GM23338 (cell line): ENCODE measurements around the gene AGPAT3. TPM values are rescaled to one million over a fixed set of nuclear protein-coding genes. Genes with fewer than 3 reads are reported as not detected.

ENCODE experiments used
- ATAC-seq: fragments of 200-7000 bp; cut with Tn5 transposase; 3 replicates; pipeline ENCODE4 v1.9.1; 2020
- DNase-seq: peaks from one replicate; pipeline ENCODE4 v3.0.0-alpha.2; 2015; ENCODE audit warnings: low spot score
- H2AFZ ChIP-seq: fragments of 200-600 bp; sonication (generic); 2 replicates; pipeline ENCODE4 v1.8.0; 2016; ENCODE audit warnings: antibody characterized with exemption, mild to moderate bottlenecking, moderate library complexity
- H3F3A ChIP-seq: fragments of 200-600 bp; sonication (generic); replicated peaks from 2 replicates; pipeline ENCODE4 v1.8.0; 2017; ENCODE audit warnings: antibody characterized with exemption, mixed run types, low read depth
- H3K27ac ChIP-seq: fragments of 200-600 bp; sonication (generic); 2 replicates; pipeline ENCODE4 v1.6.1; 2016; ENCODE audit warnings: low read depth
- H3K27me3 ChIP-seq: fragments of 200-600 bp; sonication (generic); 2 replicates; pipeline ENCODE4 v1.8.0; 2016; ENCODE audit warnings: mild to moderate bottlenecking, mixed run types, moderate library complexity; ENCODE audit not compliant: insufficient read depth
- H3K36me3 ChIP-seq: fragments of 200-600 bp; sonication (generic); 2 replicates; pipeline ENCODE4 v1.8.0; 2016; ENCODE audit warnings: mild to moderate bottlenecking; ENCODE audit not compliant: insufficient read depth
- H3K4me1 ChIP-seq: fragments of 200-600 bp; sonication (generic); 2 replicates; pipeline ENCODE4 v1.8.0; 2016; ENCODE audit warnings: mild to moderate bottlenecking, moderate library complexity; ENCODE audit not compliant: insufficient read depth
- H3K4me2 ChIP-seq: fragments of 200-600 bp; sonication (generic); 2 replicates; pipeline ENCODE4 v1.7.1; 2017; ENCODE audit warnings: mixed run types
- H3K4me3 ChIP-seq: fragments of 200-600 bp; sonication (generic); 2 replicates; pipeline ENCODE4 v1.6.1; 2016; ENCODE audit warnings: mixed run types
- H3K79me2 ChIP-seq: fragments of 200-600 bp; sonication (generic); replicated peaks from 2 replicates; pipeline ENCODE4 v1.8.0; 2017; ENCODE audit warnings: mild to moderate bottlenecking; ENCODE audit not compliant: insufficient read depth
- H3K9me2 ChIP-seq: fragments of 200-600 bp; sonication (generic); 2 replicates; pipeline ENCODE4 v1.8.0; 2017; ENCODE audit not compliant: insufficient read depth
- H4K20me1 ChIP-seq: fragments of 200-600 bp; sonication (generic); replicated peaks from 2 replicates; pipeline ENCODE4 v1.8.0; 2017; ENCODE audit warnings: mild to moderate bottlenecking; ENCODE audit not compliant: insufficient read depth
- H3K27ac Mint-ChIP-seq: 2 replicates; pipeline ENCODE4 v1.8.0; 2020; ENCODE audit warnings: inconsistent platforms, mild to moderate bottlenecking, moderate library complexity, mixed read lengths
- H3K27me3 Mint-ChIP-seq: 3 replicates; pipeline ENCODE4 v1.8.0; 2022; ENCODE audit warnings: low read depth, mild to moderate bottlenecking, moderate library complexity, mixed read lengths, inconsistent platforms; ENCODE audit not compliant: insufficient read depth, poor library complexity
- H3K36me3 Mint-ChIP-seq: 3 replicates; pipeline ENCODE4 v1.8.0; 2021; ENCODE audit warnings: low read depth, mild to moderate bottlenecking, inconsistent platforms, moderate library complexity, mixed read lengths
- H3K4me1 Mint-ChIP-seq: 3 replicates; pipeline ENCODE4 v1.8.0; 2020; ENCODE audit warnings: mild to moderate bottlenecking, inconsistent platforms, mixed read lengths
- H3K4me3 Mint-ChIP-seq: 3 replicates; pipeline ENCODE4 v1.8.0; 2021; ENCODE audit warnings: moderate library complexity, mild to moderate bottlenecking, inconsistent platforms, mixed read lengths
- H3K9me3 Mint-ChIP-seq: 3 replicates; pipeline ENCODE4 v1.8.0; 2020; ENCODE audit warnings: moderate library complexity, mild to moderate bottlenecking, inconsistent platforms, mixed read lengths
- CREB1 ChIP-seq: fragments of 250-450 bp; sonication (Bioruptor Pico); IDR thresholded peaks from 2 replicates; pipeline ENCODE4 v1.5.0; 2020; ENCODE audit warnings: low read depth, mild to moderate bottlenecking, moderate library complexity
- EZH2 ChIP-seq: fragments of 200-600 bp; sonication (generic); IDR thresholded peaks from one replicate; pipeline ENCODE4 v1.8.0; 2017; ENCODE audit warnings: antibody characterized with exemption, mild to moderate bottlenecking, low read depth; ENCODE audit not compliant: unreplicated experiment
- EZH2phosphoT487 ChIP-seq: fragments of 200-600 bp; sonication (generic); IDR thresholded peaks from one replicate; pipeline ENCODE4 v1.8.1; 2018; ENCODE audit warnings: antibody characterized with exemption; ENCODE audit not compliant: unreplicated experiment
- JUNB ChIP-seq: IDR thresholded peaks from one replicate; pipeline ENCODE4 v1.6.1; 2016; ENCODE audit warnings: antibody characterized with exemption; ENCODE audit not compliant: unreplicated experiment
- POLR2AphosphoS5 ChIP-seq: IDR thresholded peaks from 2 replicates; pipeline ENCODE4 v1.6.1; 2016; ENCODE audit warnings: antibody characterized with exemption, low read depth
- STAT1 ChIP-seq: IDR thresholded peaks from one replicate; pipeline ENCODE4 v1.6.1; 2016; ENCODE audit warnings: antibody characterized with exemption; ENCODE audit not compliant: unreplicated experiment
- ZNF331 ChIP-seq: fragments of 250-450 bp; sonication (Bioruptor Pico); IDR thresholded peaks from 2 replicates; pipeline ENCODE4 v1.5.0; 2020; ENCODE audit warnings: low read depth, mild to moderate bottlenecking, moderate library complexity
- polyA plus RNA-seq: library from polyadenylated mRNA; unstranded; fragments of >200 nt; fragmentation: Nextera tagmentation; extraction: Ambion mirVana; gene quantifications from 2 replicates; pipeline ENCODE4 v1.2.1, GENCODE V29; 2016
- total RNA-seq: library from RNA; depleted of rRNA; stranded (reverse); fragments of >200 nt; shearing (Covaris generic); gene quantifications from 2 replicates; pipeline ENCODE4 v1.2.3, GENCODE V29; 2014
- TF ChIP-seq, protein P1 (sequence below), 2 experiments: fragments of 200-600 bp in 1 of 2; sonication (generic) in 1 of 2; conservative IDR thresholded peaks; 2 replicates each; pipeline versions ENCODE4 v1.5.1 to v1.6.1; 2016 to 2017; ENCODE audit warnings: antibody characterized with exemption in 2 of 2, low read depth in 2 of 2, mild to moderate bottlenecking in 2 of 2, moderate library complexity in 1 of 2
- TF ChIP-seq, protein P2 (sequence below): IDR thresholded peaks from one replicate; pipeline ENCODE4 v1.6.1; 2018; ENCODE audit warnings: antibody characterized with exemption; ENCODE audit not compliant: unreplicated experiment

AGPAT3 gene
- total and polyA plus RNA-seq, 2 experiments from 2014 or later = 2.1 to 6.1 TPM

DNA sequence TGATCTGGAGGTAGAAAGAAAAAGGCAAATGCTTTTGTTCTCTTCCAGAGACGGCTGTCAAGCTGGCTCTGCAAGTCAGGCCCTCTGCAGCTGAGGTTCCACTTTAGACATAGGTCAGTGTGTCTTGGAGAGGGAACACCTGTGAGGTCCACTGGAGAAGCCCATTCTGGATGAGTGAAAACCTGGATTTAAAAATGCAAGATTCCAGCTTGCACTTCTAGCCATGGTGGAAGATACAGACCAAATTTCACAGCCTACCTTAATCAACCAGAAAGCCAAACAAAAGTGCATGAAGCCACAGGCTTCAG, 35.0 kb downstream of the AGPAT3 start:
- no peaks in the 10 kb centered on the region for H4K20me1 ChIP-seq
- Mint-ChIP-seq H3K36me3 (peaks cover 9% of the 10 kb centered on the region), H3K4me1 (no peaks in the 10 kb centered on the region; the same call in 1 of the 3 replicates), H3K9me3 (peaks cover 24% of the 10 kb centered on the region), H3K4me3 (no peak overlapping the region), H3K27me3 (peaks cover 8% of the 10 kb centered on the region), H3K27ac (no peak overlapping the region)
- H3K4me3 ChIP-seq = no peak overlapping the region
- no peaks in the 10 kb centered on the region for H3K4me1 ChIP-seq
- no peaks in the 10 kb centered on the region for H3F3A ChIP-seq
- H3K27me3 ChIP-seq = no peaks in the 10 kb centered on the region
- no peak for ATAC-seq
- H3K4me2 ChIP-seq = no peak overlapping the region
- H3K79me2 ChIP-seq = no peaks in the 10 kb centered on the region
- no peak for DNase-seq
- no peaks in the 10 kb centered on the region for H3K9me2 ChIP-seq
- peaks cover 4% of the 10 kb centered on the region; the same call in 1 of the 2 replicates for H3K36me3 ChIP-seq
- H2AFZ ChIP-seq = no peak overlapping the region
- TF ChIP-seq ZNF331 (CRISPR knock-in tag) (no peak), STAT1 (no peak), EZH2phosphoT487 (no peak), EZH2 (no peak), CREB1 (CRISPR knock-in tag) (no peak), JUNB (no peak), POLR2AphosphoS5 (no peak)
- TF ChIP-seq, protein P1, sequence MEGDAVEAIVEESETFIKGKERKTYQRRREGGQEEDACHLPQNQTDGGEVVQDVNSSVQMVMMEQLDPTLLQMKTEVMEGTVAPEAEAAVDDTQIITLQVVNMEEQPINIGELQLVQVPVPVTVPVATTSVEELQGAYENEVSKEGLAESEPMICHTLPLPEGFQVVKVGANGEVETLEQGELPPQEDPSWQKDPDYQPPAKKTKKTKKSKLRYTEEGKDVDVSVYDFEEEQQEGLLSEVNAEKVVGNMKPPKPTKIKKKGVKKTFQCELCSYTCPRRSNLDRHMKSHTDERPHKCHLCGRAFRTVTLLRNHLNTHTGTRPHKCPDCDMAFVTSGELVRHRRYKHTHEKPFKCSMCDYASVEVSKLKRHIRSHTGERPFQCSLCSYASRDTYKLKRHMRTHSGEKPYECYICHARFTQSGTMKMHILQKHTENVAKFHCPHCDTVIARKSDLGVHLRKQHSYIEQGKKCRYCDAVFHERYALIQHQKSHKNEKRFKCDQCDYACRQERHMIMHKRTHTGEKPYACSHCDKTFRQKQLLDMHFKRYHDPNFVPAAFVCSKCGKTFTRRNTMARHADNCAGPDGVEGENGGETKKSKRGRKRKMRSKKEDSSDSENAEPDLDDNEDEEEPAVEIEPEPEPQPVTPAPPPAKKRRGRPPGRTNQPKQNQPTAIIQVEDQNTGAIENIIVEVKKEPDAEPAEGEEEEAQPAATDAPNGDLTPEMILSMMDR (conservative IDR thresholded peaks at IDR 0.05; ENCODE audit: low read depth in 2 of 2) = no peak
- TF ChIP-seq, protein P2, sequence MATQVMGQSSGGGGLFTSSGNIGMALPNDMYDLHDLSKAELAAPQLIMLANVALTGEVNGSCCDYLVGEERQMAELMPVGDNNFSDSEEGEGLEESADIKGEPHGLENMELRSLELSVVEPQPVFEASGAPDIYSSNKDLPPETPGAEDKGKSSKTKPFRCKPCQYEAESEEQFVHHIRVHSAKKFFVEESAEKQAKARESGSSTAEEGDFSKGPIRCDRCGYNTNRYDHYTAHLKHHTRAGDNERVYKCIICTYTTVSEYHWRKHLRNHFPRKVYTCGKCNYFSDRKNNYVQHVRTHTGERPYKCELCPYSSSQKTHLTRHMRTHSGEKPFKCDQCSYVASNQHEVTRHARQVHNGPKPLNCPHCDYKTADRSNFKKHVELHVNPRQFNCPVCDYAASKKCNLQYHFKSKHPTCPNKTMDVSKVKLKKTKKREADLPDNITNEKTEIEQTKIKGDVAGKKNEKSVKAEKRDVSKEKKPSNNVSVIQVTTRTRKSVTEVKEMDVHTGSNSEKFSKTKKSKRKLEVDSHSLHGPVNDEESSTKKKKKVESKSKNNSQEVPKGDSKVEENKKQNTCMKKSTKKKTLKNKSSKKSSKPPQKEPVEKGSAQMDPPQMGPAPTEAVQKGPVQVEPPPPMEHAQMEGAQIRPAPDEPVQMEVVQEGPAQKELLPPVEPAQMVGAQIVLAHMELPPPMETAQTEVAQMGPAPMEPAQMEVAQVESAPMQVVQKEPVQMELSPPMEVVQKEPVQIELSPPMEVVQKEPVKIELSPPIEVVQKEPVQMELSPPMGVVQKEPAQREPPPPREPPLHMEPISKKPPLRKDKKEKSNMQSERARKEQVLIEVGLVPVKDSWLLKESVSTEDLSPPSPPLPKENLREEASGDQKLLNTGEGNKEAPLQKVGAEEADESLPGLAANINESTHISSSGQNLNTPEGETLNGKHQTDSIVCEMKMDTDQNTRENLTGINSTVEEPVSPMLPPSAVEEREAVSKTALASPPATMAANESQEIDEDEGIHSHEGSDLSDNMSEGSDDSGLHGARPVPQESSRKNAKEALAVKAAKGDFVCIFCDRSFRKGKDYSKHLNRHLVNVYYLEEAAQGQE = no peak
- H3K27ac ChIP-seq = no peak overlapping the region

DNA sequence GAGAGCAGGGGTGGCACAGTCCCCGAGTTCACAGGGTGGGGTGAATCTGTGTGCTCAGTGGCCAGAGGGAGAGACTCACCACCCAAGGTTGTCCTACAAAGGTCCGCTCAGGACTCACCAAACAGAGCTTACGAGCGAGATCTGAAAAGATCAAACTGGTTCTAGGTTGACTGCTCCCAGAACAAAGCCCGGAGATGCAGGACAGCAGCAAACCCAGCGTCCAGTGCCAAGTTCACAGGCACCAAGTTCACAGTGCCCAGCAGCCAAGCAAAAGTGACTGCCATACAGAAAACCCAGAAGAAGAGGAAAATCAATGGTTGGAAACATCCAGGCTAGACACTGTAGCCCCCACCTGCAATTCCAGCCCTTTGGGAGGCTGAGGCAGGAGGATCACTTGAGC, 35.7 kb downstream of the AGPAT3 start:
- Mint-ChIP-seq H3K4me1 (no peaks in the 10 kb centered on the region; the same call in 1 of the 3 replicates), H3K27ac (no peak overlapping the region), H3K36me3 (peaks cover 9% of the 10 kb centered on the region), H3K27me3 (peaks cover 8% of the 10 kb centered on the region), H3K4me3 (no peak overlapping the region), H3K9me3 (peaks cover 24% of the 10 kb centered on the region)
- Histone ChIP-seq H3K9me2 (no peaks in the 10 kb centered on the region), H3K27me3 (no peaks in the 10 kb centered on the region), H4K20me1 (no peaks in the 10 kb centered on the region), H3K4me1 (no peaks in the 10 kb centered on the region), H3F3A (no peaks in the 10 kb centered on the region), H3K4me3 (no peak overlapping the region), H3K36me3 (peaks cover 4% of the 10 kb centered on the region; the same call in 1 of the 2 replicates), H3K79me2 (no peaks in the 10 kb centered on the region), H3K4me2 (no peak overlapping the region), H3K27ac (no peak overlapping the region), H2AFZ (no peak overlapping the region)
- DNase-seq = no peak
- no peak for ATAC-seq
- no peak for TF ChIP-seq EZH2
